Neural cell (in vitro differentiated cells): Measurements from ENCODE around the gene CC2D2B.

Source experiments
- CTCF ChIP-seq: fragments of 450-650 bp; IDR thresholded peaks from 2 replicates; pipeline ENCODE4 v1.5.1; 2014; ENCODE audit warnings: antibody characterized with exemption, mild to moderate bottlenecking, moderate library complexity; ENCODE audit not compliant: poor library complexity, severe bottlenecking
- EP300 ChIP-seq: fragments of 450-650 bp; conservative IDR thresholded peaks from 2 replicates; pipeline ENCODE4 v1.6.1; 2014; ENCODE audit warnings: antibody characterized with exemption, mild to moderate bottlenecking, moderate library complexity; ENCODE audit not compliant: poor library complexity, severe bottlenecking
- RAD21 ChIP-seq: fragments of 450-650 bp; conservative IDR thresholded peaks from 2 replicates; pipeline ENCODE4 v1.6.1; 2014; ENCODE audit warnings: antibody characterized with exemption, mild to moderate bottlenecking, moderate library complexity

- TF ChIP-seq EP300 (no peak), CTCF (no peak), RAD21 (no peak)
These were observed 33.3 kb downstream of the CC2D2B start for GRCh38 chr10:95941115-95941514.
